Liver (tissue), 9 donors: Measurements from ENCODE around the gene STUM. TPM values are rescaled to one million over a fixed set of nuclear protein-coding genes. Genes with fewer than 3 reads are reported as not detected.
"Not testable (repeated sequence)": the region's sequence is repeated elsewhere in the genome, so short reads cannot be mapped to it uniquely, and the experiment has no call there.

ENCODE experiments used
- DNase-seq: peaks from one replicate; pipeline ENCODE4 v3.0.0-alpha.2; 2017; ENCODE audit warnings: low spot score
- H3K27ac ChIP-seq, 2 donors: one replicate each; pipeline ENCODE4 v1.7.0; 2013; ENCODE audit warnings: inconsistent platforms in 2 of 2, low read length in 2 of 2, control low read depth in 1 of 2, low read depth in 1 of 2, mild to moderate bottlenecking in 1 of 2
- H3K27me3 ChIP-seq, 4 donors: one replicate each; pipeline versions ENCODE4 v1.6.1 to v1.7.0; 2013; ENCODE audit warnings: low read length in 3 of 4, inconsistent platforms in 1 of 4, mild to moderate bottlenecking in 1 of 4, moderate library complexity in 1 of 4; ENCODE audit not compliant: control insufficient read depth in 4 of 4, insufficient read depth in 4 of 4
- H3K36me3 ChIP-seq, 4 donors: one replicate each; pipeline versions ENCODE4 v1.6.1 to v1.7.0; 2013; ENCODE audit warnings: low read length in 3 of 4, mild to moderate bottlenecking in 3 of 4, low read depth in 1 of 4, moderate library complexity in 1 of 4; ENCODE audit not compliant: control insufficient read depth in 4 of 4, insufficient read depth in 3 of 4
- H3K4me1 ChIP-seq, 4 donors: one replicate each; pipeline versions ENCODE4 v1.6.1 to v1.7.0; 2013; ENCODE audit warnings: low read length in 3 of 4, mild to moderate bottlenecking in 3 of 4, moderate library complexity in 1 of 4; ENCODE audit not compliant: control insufficient read depth in 4 of 4, insufficient read depth in 4 of 4
- H3K4me3 ChIP-seq, 3 donors: one replicate each; pipeline versions ENCODE4 v1.6.1 to v1.7.0; 2013; ENCODE audit warnings: low read length in 3 of 3, control low read depth in 1 of 3, low read depth in 1 of 3, mild to moderate bottlenecking in 1 of 3
- H3K9ac ChIP-seq, 2 donors: one replicate each; pipeline ENCODE4 v1.7.0; 2013; ENCODE audit warnings: low read length in 2 of 2, mild to moderate bottlenecking in 2 of 2, moderate library complexity in 2 of 2, control low read depth in 1 of 2, low read depth in 1 of 2
- H3K9me3 ChIP-seq, 4 donors: one replicate each; pipeline versions ENCODE4 v1.6.1 to v1.7.0; 2013; ENCODE audit warnings: low read length in 3 of 4; ENCODE audit not compliant: control insufficient read depth in 4 of 4
- ATF3 ChIP-seq: IDR thresholded peaks from 2 replicates; pipeline ENCODE4 v1.6.1; 2016; ENCODE audit warnings: antibody characterized with exemption
- CTCF ChIP-seq: fragments of 150-350 bp; IDR thresholded peaks from 2 replicates; pipeline ENCODE4 v1.5.1; 2017; ENCODE audit warnings: improper control_type of control experiment, low read depth, low read length; ENCODE audit not compliant: missing input control
- EGR1 ChIP-seq, 2 donors: IDR thresholded peaks; 2 replicates each; pipeline ENCODE4 v1.6.1; 2016 to 2018; ENCODE audit warnings: antibody characterized with exemption in 2 of 2, low read depth in 2 of 2
- FOXA1 ChIP-seq: IDR thresholded peaks from 2 replicates; pipeline ENCODE4 v1.6.1; 2016; ENCODE audit warnings: antibody characterized with exemption
- FOXA2 ChIP-seq: IDR thresholded peaks from 2 replicates; pipeline ENCODE4 v1.6.1; 2016; ENCODE audit warnings: antibody characterized with exemption
- GABPA ChIP-seq, 2 donors: IDR thresholded peaks in 1 of 2; conservative IDR thresholded peaks in 1 of 2; 2 replicates each; pipeline ENCODE4 v1.6.1; 2016; ENCODE audit warnings: antibody characterized with exemption in 2 of 2, mild to moderate bottlenecking in 1 of 2, moderate library complexity in 1 of 2
- HNF4A ChIP-seq, 2 donors: conservative IDR thresholded peaks; 2 replicates each; pipeline ENCODE4 v1.6.1; 2016; ENCODE audit warnings: antibody characterized with exemption in 2 of 2, mild to moderate bottlenecking in 2 of 2
- HNF4G ChIP-seq: IDR thresholded peaks from 2 replicates; pipeline ENCODE4 v1.6.1; 2016; ENCODE audit warnings: antibody characterized with exemption
- JUND ChIP-seq, 2 donors: IDR thresholded peaks; 2 replicates each; pipeline ENCODE4 v1.6.1; 2016; ENCODE audit warnings: antibody characterized with exemption in 2 of 2
- MAX ChIP-seq: IDR thresholded peaks from 2 replicates; pipeline ENCODE4 v1.6.1; 2016; ENCODE audit warnings: antibody characterized with exemption
- NR2F2 ChIP-seq: IDR thresholded peaks from 2 replicates; pipeline ENCODE4 v1.6.1; 2016; ENCODE audit warnings: antibody characterized with exemption
- RAD21 ChIP-seq, 2 donors: IDR thresholded peaks; 2 replicates each; pipeline ENCODE4 v1.6.1; 2016; ENCODE audit warnings: antibody characterized with exemption in 2 of 2, mild to moderate bottlenecking in 2 of 2
- REST ChIP-seq: IDR thresholded peaks from 2 replicates; pipeline ENCODE4 v1.6.1; 2016; ENCODE audit warnings: antibody characterized with exemption, mild to moderate bottlenecking
- RXRA ChIP-seq, 2 donors: IDR thresholded peaks; 2 replicates each; pipeline ENCODE4 v1.6.1; 2017 to 2018; ENCODE audit warnings: antibody characterized with exemption in 2 of 2, mild to moderate bottlenecking in 1 of 2
- SP1 ChIP-seq: IDR thresholded peaks from 2 replicates; pipeline ENCODE4 v1.6.1; 2018; ENCODE audit warnings: antibody characterized with exemption, mild to moderate bottlenecking
- TAF1 ChIP-seq: conservative IDR thresholded peaks from 2 replicates; pipeline ENCODE4 v1.6.1; 2016; ENCODE audit warnings: antibody characterized with exemption, mild to moderate bottlenecking
- YY1 ChIP-seq: IDR thresholded peaks from 2 replicates; pipeline ENCODE4 v1.6.1; 2016; ENCODE audit warnings: antibody characterized with exemption, mild to moderate bottlenecking
- ZBTB33 ChIP-seq: IDR thresholded peaks from 2 replicates; pipeline ENCODE4 v1.6.1; 2016; ENCODE audit warnings: antibody characterized with exemption
- WGBS: extraction: QIAGEN DNeasy Blood & Tissue Kit; methylation state at CpG from one replicate; pipeline ENCODE4 v1.1.7; 2013; 5-methylcytosine and 5-hydroxymethylcytosine counted together
- polyA plus RNA-seq, 2 donors: library from polyadenylated mRNA; stranded (reverse) in 1 of 2; unstranded in 1 of 2; fragments of 200-250 nt in 1 of 2; fragments of >200 nt in 1 of 2; fragmentation: Nextera tagmentation in 1 of 2; extraction: Ambion mirVana in 1 of 2; gene quantifications; one replicate each; pipeline versions ENCODE4 v1.2.1 to v1.2.3, GENCODE V29; 2013 to 2015
- total RNA-seq, 2 donors: library from RNA; depleted of rRNA; stranded (reverse); fragments of >200 nt; gene quantifications; one replicate each; pipeline ENCODE4 v1.2.3, GENCODE V29; 2014
- donor health status: healthy.
- donor health status: healthy.
- donor health status: healthy.
- donor health status: healthy.
- donor health status: healthy.

STUM gene
- total RNA-seq (under 1 TPM; 0.08 to 0.14 TPM), polyA plus RNA-seq (under 1 TPM; 0.03 to 0.06 TPM)

- H3K36me3 ChIP-seq: no peaks in the 10 kb centered on the region
- no peaks in the 10 kb centered on the region for H3K9me3 ChIP-seq
- no peak within 1 kb of the TSS for H3K9ac ChIP-seq
- H3K27me3 ChIP-seq: no peaks in the 10 kb centered on the region
- peaks cover 10 to 30% (median 21%) of the 10 kb centered on the region in 4 donors for H3K4me1 ChIP-seq
- H3K27ac ChIP-seq: no peak within 1 kb of the TSS
- DNase-seq: no peak
- WGBS: 1% methylated on average over 82 of the region's 82 CpGs
- TF ChIP-seq SP1: no peak
- TF ChIP-seq ZBTB33: no peak
- no peak for TF ChIP-seq CTCF
- no peak for TF ChIP-seq FOXA2
- no peak for TF ChIP-seq REST
- no peak for TF ChIP-seq RXRA (IDR thresholded peaks at IDR 0.05)
- no peak for TF ChIP-seq GABPA (IDR thresholded peaks at IDR 0.05 in 1 of 2, conservative IDR thresholded peaks at IDR 0.05 in 1 of 2)
- no peak for TF ChIP-seq JUND (IDR thresholded peaks at IDR 0.05)
- TF ChIP-seq YY1: no peak
- no peak for TF ChIP-seq ATF3
- no peak for TF ChIP-seq FOXA1
- no peak for TF ChIP-seq TAF1
- no peak for TF ChIP-seq HNF4A (conservative IDR thresholded peaks at IDR 0.05)
- no peak for TF ChIP-seq HNF4G
- no peak for TF ChIP-seq RAD21 (IDR thresholded peaks at IDR 0.05)
- TF ChIP-seq MAX: no peak
- no peak for TF ChIP-seq EGR1 (IDR thresholded peaks at IDR 0.05; ENCODE audit: low read depth in 2 of 2)
- TF ChIP-seq NR2F2: no peak
- H3K4me3 ChIP-seq: peak within 1 kb of the TSS in 2 of 3 donors; percentile 37 to 44
Measured at GRCh38 chr1:226548256-226549093, at the start of gene STUM. Gene STUM (plus strand): TSS chr1:226548764. CDS start chr1:226548905, 141 bp downstream.

GRCh38 chr1:226499699-226500098 lies 48.9 kb upstream of the STUM start:
- not testable (repeated sequence) for DNase-seq, H3K9me3 ChIP-seq, H3K9ac ChIP-seq, H3K36me3 ChIP-seq, H3K27ac ChIP-seq, H3K4me1 ChIP-seq, H3K27me3 ChIP-seq, H3K4me3 ChIP-seq
- 92% methylated on average over 3 of the region's 3 CpGs for WGBS
